ENCODE measurements around the gene PRKAG3. TPM values are rescaled to one million over a fixed set of nuclear protein-coding genes. Genes with fewer than 3 reads are reported as not detected.

PRKAG3 gene
- total and polyA plus RNA-seq, 9 of the 15 experiments (the other 6 are each of a cell fraction or from before 2014, with no cell fraction given) = not detected

GRCh38 chr2:218809515-218809914 is 22.1 kb downstream of the PRKAG3 start:
- POLR2A ChIA-PET = interaction anchor here (0.9 kb wide), 1 partner anchor 10 kb away, joined by 3 read pairs; no protein-coding TSS in a partner anchor
- peaks cover 12 to 33% of the 10 kb centered on the region in 2 experiments; a peak in 4 of 5 replicates for H3K27me3 ChIP-seq (ENCODE audit: control insufficient read depth in 2 of 2, insufficient read depth in 2 of 2, low read length in 2 of 2)
- no peaks in the 10 kb centered on the region; a peak in 2 of 5 replicates for H3K4me1 ChIP-seq (replicated peaks in 1 of 2; ENCODE audit: control insufficient read depth in 2 of 2, insufficient read depth in 2 of 2, low read length in 2 of 2)
- CTCF ChIA-PET (ENCODE audit: low intra/inter-chr PET ratio) = interaction anchor here (0.6 kb wide), 1 partner anchor 309 kb away, joined by 3 read pairs; no protein-coding TSS in a partner anchor
- no peak overlapping the region for H3K9ac ChIP-seq (ENCODE audit: insufficient read depth in 1 of 2, low read depth in 2 of 2, low read length in 2 of 2)
- H3K9me3 ChIP-seq (replicated peaks; ENCODE audit: control insufficient read depth, insufficient read depth, low read depth, low read length) = no peaks in the 10 kb centered on the region
- no peak overlapping the region for H3K4me2 ChIP-seq (ENCODE audit: insufficient read depth, low read length)
- no peak overlapping the region for H3K4me3 ChIP-seq
- H2AFZ ChIP-seq (ENCODE audit: low read depth, low read length) = no peak overlapping the region
- H3K9me1 ChIP-seq (ENCODE audit: control insufficient read depth, insufficient read depth, low read length) = no peaks in the 10 kb centered on the region
- H3K36me3 ChIP-seq (ENCODE audit: control insufficient read depth, insufficient read depth, low read length) = no peaks in the 10 kb centered on the region
- intact Hi-C loops (cut with micrococcal nuclease) (no loop called here), in situ Hi-C loops (cut with MboI) (no loop called here)
- H3K27ac ChIP-seq (ENCODE audit: extremely low read depth, low read depth, low read length) = no peak overlapping the region
- H3K79me2 ChIP-seq (ENCODE audit: control insufficient read depth, insufficient read depth, low read length) = no peaks in the 10 kb centered on the region
- no peak for ATAC-seq
- no peaks in the 10 kb centered on the region for H4K20me1 ChIP-seq (replicated peaks; ENCODE audit: control insufficient read depth, insufficient read depth, low read length)
- no peak for DNase-seq (ENCODE audit: extremely low read depth in 1 of 4, low spot score in 3 of 4)
- BruUV-seq (replicated peaks) = no TSS peak
- WGBS (ENCODE audit: insufficient coverage, low coverage, missing lambda C conversion rate) = 38% methylated on average over 11 of the region's 12 CpGs
- FAIRE-seq = no peak
- TF ChIP-seq TSHZ1 (CRISPR knock-in tag; IDR thresholded peaks at IDR 0.05) (no peak), MYNN (IDR thresholded peaks at IDR 0.05) (no peak), MYNN (CRISPR knock-in tag; IDR thresholded peaks at IDR 0.05) (no peak), CBX5 (IDR thresholded peaks at IDR 0.05; ENCODE audit: borderline replicate concordance, low read depth) (no peak), MAFG (tag; conservative IDR thresholded peaks at IDR 0.05) (no peak), NFE2 (IDR thresholded peaks at IDR 0.05; ENCODE audit: low read depth) (no peak), DPF2 (IDR thresholded peaks at IDR 0.05) (no peak), FOXA3 (CRISPR knock-in tag; conservative IDR thresholded peaks at IDR 0.05 in 1 of 2, IDR thresholded peaks at IDR 0.05 in 1 of 2) (no peak), ZNF133 (CRISPR knock-in tag; IDR thresholded peaks at IDR 0.05) (no peak), STAT5A (IDR thresholded peaks at IDR 0.05; ENCODE audit: borderline replicate concordance, low read length) (no peak), IFI16 (CRISPR knock-in tag; IDR thresholded peaks at IDR 0.05) (no peak), ELF4 (CRISPR knock-in tag; IDR thresholded peaks at IDR 0.05) (no peak), NCOA1 (IDR thresholded peaks at IDR 0.05; ENCODE audit: low read depth) (no peak), HOMEZ (CRISPR knock-in tag; IDR thresholded peaks at IDR 0.05) (no peak), CBFA2T2 (conservative IDR thresholded peaks at IDR 0.05) (no peak), RHOXF2B (CRISPR knock-in tag; conservative IDR thresholded peaks at IDR 0.05) (no peak), THAP7 (CRISPR knock-in tag; IDR thresholded peaks at IDR 0.05) (no peak), SNRNP70 (optimal IDR thresholded peaks at IDR 0.05; ENCODE audit: low read depth, low read length) (no peak), NCOA4 (IDR thresholded peaks at IDR 0.05; ENCODE audit: partially characterized antibody) (no peak), ETV6 (IDR thresholded peaks at IDR 0.05; ENCODE audit: borderline replicate concordance in 1 of 2, low read depth in 2 of 2, low read length in 1 of 2) (no peak), ETV6 (CRISPR knock-in tag; IDR thresholded peaks at IDR 0.05; ENCODE audit: borderline replicate concordance) (no peak)

Data from K562 (cell line).